Thoracic aorta (tissue), 2 donors: ENCODE results near the gene LRCH1. TPM values are rescaled to one million over a fixed set of nuclear protein-coding genes. Genes with fewer than 3 reads are reported as not detected.

Source experiments
- ATAC-seq: fragments of 150-250 bp; one replicate; pipeline ENCODE4 v1.8.0; 2017; ENCODE audit warnings: low read depth; ENCODE audit not compliant: insufficient number of reproducible peaks, low FRiP score
- DNase-seq: peaks from one replicate; pipeline ENCODE4 v3.0.0-alpha.2; 2020; ENCODE audit warnings: low spot score
- H3K27ac ChIP-seq, 2 donors: fragments of 200-600 bp; sonication (generic); 1 replicate in 1 of 2; 2 replicates in 1 of 2; pipeline ENCODE4 v1.5.1; 2016; ENCODE audit warnings: mild to moderate bottlenecking in 2 of 2, moderate library complexity in 2 of 2
- H3K27me3 ChIP-seq: fragments of 200-600 bp; sonication (generic); replicated peaks from 2 replicates; pipeline ENCODE4 v1.6.0; 2016; ENCODE audit warnings: mild to moderate bottlenecking; ENCODE audit not compliant: insufficient read depth
- H3K36me3 ChIP-seq: fragments of 200-600 bp; sonication (generic); one replicate; pipeline ENCODE4 v1.5.1; 2016
- H3K4me1 ChIP-seq, 2 donors: fragments of 200-600 bp; sonication (generic); 1 replicate in 1 of 2; 2 replicates in 1 of 2; pipeline versions ENCODE4 v1.5.1 to v1.6.0; 2016; ENCODE audit warnings: low read depth in 2 of 2, mild to moderate bottlenecking in 1 of 2; ENCODE audit not compliant: control insufficient read depth in 1 of 2
- H3K4me3 ChIP-seq: fragments of 200-600 bp; sonication (generic); 2 replicates; pipeline ENCODE4 v1.5.1; 2016; ENCODE audit warnings: mild to moderate bottlenecking
- H3K9me3 ChIP-seq: fragments of 200-600 bp; sonication (generic); 2 replicates; pipeline ENCODE4 v1.5.1; 2016
- total RNA-seq, 2 donors: library from RNA; depleted of rRNA; stranded (reverse); fragments of >200 nt; gene quantifications; one replicate each; pipeline versions ENCODE4 v1.1.0 to v1.2.3, GENCODE V29; 2016
- TF ChIP-seq, protein P1 (sequence below): fragments of 200-600 bp; sonication (generic); IDR thresholded peaks from one replicate; pipeline ENCODE4 v1.5.1; 2019; ENCODE audit warnings: antibody characterized with exemption

The LRCH1 gene
- total RNA-seq, 2 donors from 2014 or later, result 29.4 to 38.9 TPM

DNA sequence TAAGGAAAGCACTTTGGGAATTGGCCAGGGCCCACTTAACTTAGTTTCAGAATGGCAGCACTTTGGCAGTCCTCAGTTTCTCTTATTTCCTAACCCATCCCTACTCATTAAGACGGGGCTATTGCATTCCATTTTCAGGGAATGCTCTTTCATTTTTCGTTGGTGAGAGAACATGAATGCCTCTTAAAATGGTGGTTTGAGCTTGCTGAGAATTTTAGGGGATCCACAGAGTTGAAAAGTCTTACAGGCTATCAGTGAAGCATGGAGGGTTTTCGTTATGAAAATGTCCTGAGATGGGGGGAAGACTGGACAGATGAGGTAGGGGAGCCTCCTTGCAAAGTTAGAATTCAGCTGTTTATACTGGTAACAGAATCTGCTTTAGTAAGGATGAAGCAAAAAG lies 71.4 kb downstream of the LRCH1 start:
- no peak for ATAC-seq
- TF ChIP-seq, protein P1, sequence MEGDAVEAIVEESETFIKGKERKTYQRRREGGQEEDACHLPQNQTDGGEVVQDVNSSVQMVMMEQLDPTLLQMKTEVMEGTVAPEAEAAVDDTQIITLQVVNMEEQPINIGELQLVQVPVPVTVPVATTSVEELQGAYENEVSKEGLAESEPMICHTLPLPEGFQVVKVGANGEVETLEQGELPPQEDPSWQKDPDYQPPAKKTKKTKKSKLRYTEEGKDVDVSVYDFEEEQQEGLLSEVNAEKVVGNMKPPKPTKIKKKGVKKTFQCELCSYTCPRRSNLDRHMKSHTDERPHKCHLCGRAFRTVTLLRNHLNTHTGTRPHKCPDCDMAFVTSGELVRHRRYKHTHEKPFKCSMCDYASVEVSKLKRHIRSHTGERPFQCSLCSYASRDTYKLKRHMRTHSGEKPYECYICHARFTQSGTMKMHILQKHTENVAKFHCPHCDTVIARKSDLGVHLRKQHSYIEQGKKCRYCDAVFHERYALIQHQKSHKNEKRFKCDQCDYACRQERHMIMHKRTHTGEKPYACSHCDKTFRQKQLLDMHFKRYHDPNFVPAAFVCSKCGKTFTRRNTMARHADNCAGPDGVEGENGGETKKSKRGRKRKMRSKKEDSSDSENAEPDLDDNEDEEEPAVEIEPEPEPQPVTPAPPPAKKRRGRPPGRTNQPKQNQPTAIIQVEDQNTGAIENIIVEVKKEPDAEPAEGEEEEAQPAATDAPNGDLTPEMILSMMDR, result no peak
- no peaks in the 10 kb centered on the region for H3K27me3 ChIP-seq
- no peaks in the 10 kb centered on the region for H3K36me3 ChIP-seq
- H3K4me1 ChIP-seq, result peaks cover 31 to 59% of the 10 kb centered on the region in 2 donors
- H3K9me3 ChIP-seq, result no peaks in the 10 kb centered on the region
- no peak overlapping the region for H3K27ac ChIP-seq
- DNase-seq, result no peak
- H3K4me3 ChIP-seq, result no peak overlapping the region

DNA sequence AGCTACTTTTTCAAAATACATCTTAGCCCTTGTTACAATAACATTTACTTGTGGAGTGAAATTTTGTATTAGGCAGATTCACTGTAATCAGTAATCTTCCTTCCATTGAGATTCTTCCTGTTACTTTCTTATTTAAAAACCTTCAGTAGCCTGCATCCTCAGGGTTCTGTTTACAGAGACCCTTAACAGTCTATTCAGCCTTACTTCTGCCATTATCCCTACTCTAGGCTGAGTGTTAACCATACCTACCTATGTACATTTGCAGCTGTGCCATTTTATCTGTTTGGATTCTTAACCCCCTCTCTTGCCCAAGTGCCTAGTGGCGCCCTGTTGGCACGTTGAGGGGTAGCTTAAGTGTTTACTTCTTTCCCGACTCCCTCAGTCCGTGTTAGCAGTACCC lies 71.9 kb downstream of the LRCH1 start:
- TF ChIP-seq, protein P1, result no peak
- no peak for ATAC-seq
- H3K4me1 ChIP-seq, result peaks cover 30 to 58% of the 10 kb centered on the region in 2 donors
- DNase-seq, result no peak
- H3K4me3 ChIP-seq, result no peak overlapping the region
- no peak overlapping the region for H3K27ac ChIP-seq
- H3K9me3 ChIP-seq, result no peaks in the 10 kb centered on the region
- H3K36me3 ChIP-seq, result no peaks in the 10 kb centered on the region
- H3K27me3 ChIP-seq, result no peaks in the 10 kb centered on the region

DNA sequence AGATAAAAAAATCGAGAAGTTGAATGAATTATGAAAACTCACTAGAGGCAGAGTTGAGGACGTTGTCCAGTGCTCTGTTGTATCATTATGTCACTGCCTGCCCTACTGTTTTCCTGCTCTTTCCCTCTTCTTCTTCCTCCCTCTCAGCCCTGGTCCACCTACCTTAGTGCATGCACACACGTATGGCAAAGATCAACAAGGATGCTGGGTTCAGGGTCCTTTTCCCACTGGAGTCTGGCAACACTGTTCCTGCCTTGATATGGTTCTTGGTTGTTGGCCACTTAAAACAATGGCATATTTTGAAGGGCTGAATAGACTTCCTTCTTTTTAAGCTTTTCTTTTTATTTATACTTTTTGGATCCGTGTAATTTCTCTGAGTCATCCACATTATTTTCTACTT lies 74.5 kb downstream of the LRCH1 start:
- peaks cover 21 to 48% of the 10 kb centered on the region in 2 donors for H3K4me1 ChIP-seq
- no peak overlapping the region for H3K27ac ChIP-seq
- DNase-seq (no peak), ATAC-seq (no peak)
- H3K9me3 ChIP-seq, result no peaks in the 10 kb centered on the region
- no peaks in the 10 kb centered on the region for H3K36me3 ChIP-seq
- TF ChIP-seq, protein P1, result no peak
- H3K27me3 ChIP-seq, result no peaks in the 10 kb centered on the region
- H3K4me3 ChIP-seq, result no peak overlapping the region

DNA sequence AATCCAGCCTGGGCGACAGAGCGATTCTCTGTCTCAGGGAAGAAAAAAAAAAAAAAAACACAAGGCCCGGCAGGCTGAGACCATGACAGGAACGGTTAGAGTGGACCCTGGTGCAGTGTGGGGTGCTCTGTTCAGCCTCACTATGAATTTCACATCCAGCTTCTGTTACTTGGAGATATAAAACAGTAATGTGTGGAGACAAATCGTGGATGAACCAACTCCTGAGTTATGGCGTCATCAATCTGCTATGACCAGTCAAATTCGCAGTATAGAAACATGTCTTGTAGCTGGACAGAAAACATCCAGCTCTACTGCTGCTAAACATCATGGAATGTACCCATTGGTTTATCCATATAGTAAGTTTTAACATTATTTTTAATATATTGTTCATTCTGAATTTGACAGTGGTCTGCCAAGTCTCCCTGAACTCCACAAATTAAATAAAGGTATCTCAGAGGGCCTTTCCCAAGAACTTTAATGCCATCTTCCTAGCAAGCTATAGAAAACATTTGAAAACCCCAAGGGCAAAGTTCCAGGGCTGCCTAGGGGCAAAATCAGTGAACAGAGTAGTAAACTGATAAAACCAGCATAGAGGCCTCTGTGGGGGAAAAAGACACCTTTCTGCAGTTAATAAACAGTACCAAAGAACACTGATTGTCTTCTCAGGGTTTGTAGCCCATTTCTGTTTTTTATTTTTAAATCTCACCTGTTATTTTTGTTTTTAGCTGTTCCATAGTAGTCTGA lies 75.8 kb downstream of the LRCH1 start:
- Histone ChIP-seq H3K9me3 (no peaks in the 10 kb centered on the region), H3K27ac (no peak overlapping the region), H3K36me3 (no peaks in the 10 kb centered on the region), H3K4me1 (peaks cover 27 to 49% of the 10 kb centered on the region in 2 donors), H3K27me3 (no peaks in the 10 kb centered on the region), H3K4me3 (no peak overlapping the region)
- no peak for ATAC-seq
- DNase-seq, result no peak
- TF ChIP-seq, protein P1, result no peak

DNA sequence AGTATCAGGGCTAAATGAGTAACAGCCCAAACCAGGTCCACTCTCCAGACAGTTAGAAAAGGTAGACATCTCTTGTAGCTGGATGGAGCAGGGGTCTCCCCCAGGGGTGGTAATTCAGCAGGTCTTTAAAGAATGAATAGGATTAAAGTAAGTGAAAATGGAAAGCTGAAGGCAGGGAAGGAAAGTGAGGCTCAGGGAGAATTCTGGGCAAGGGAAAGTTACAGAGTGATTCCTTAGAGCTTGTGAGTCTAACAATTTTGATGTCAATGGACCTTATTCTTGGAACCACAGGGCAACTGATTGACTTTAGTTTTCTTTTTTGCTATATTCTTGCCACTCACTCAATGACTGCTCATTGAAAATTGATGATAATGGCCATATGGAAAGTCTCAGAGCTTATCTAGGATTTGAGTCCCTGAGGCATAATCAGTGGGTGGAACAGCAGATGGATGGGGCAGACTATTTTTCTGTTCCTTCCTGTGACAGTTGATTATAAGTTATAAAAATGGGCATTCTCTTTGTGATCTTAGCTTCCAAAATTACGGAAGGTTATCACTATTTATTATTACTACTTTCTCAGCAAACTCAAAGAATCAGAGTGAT lies 76.9 kb downstream of the LRCH1 start:
- Histone ChIP-seq H3K4me1 (peaks cover 28 to 41% of the 10 kb centered on the region in 2 donors), H3K27me3 (no peaks in the 10 kb centered on the region), H3K4me3 (no peak overlapping the region), H3K27ac (no peak overlapping the region), H3K36me3 (no peaks in the 10 kb centered on the region), H3K9me3 (no peaks in the 10 kb centered on the region)
- ATAC-seq, result no peak
- DNase-seq, result no peak
- TF ChIP-seq, protein P1, result no peak
